Measurements from ENCODE around the gene ZSCAN31.
A peak's percentile ranks its signal among the peaks of the same experiment; 100 is the strongest.
"Not testable (repeated sequence)": the region's sequence is repeated elsewhere in the genome, so short reads cannot be mapped to it uniquely, and the experiment has no call there.

The ZSCAN31 gene

GRCh38 chr6:28335564-28336283, at the start of gene ZSCAN31:
Gene ZSCAN31 (minus strand): TSS chr6:28336148. CDS start chr6:28329683, 6,465 bp downstream.
- DNase-seq = peak; percentile 87

DNA sequence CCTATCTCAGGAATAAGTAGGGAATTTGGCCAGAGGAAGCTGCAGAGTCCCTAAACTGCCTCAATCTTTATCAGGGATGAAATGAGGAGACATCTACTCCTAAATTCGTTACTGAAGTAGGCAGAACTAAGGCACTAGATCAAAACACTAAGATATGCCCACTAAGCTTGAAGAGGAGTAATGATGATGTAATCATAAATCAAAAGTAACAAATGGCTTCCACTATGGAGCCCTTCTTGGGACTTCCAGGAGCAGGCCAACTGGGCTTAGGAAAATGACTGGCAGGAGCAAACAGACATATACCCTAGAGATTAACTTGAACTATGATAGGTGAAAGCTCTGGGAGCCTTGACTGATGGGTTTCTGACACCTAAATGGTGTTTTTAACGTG, 48.2 kb upstream of the ZSCAN31 start:
- DNase-seq = no peak

GRCh38 chr6:28383235-28384142, 47.5 kb upstream of the ZSCAN31 start:
- peak; percentile 57 for DNase-seq

- no peak for DNase-seq
These were observed 44.4 kb upstream of the ZSCAN31 start for GRCh38 chr6:28380381-28380780.

DNA sequence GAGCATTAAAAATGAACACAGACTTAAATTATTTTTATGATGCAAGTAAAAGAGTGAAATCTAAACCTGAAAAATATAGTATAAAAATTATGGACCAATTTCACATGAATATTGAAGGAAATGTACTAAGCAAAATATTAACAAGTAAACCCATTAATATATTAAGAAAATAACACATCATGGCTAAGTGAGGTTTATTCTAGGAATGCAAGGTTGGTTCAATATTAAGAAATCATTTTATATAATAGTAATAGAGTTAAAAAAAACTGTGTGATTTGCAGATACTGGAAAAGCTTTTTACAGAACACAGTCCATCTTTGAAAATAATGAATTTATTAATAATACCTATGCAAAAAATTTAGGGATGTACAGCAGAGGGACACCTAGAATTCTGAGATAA, 42.7 kb upstream of the ZSCAN31 start:
- DNase-seq = no peak

DNA sequence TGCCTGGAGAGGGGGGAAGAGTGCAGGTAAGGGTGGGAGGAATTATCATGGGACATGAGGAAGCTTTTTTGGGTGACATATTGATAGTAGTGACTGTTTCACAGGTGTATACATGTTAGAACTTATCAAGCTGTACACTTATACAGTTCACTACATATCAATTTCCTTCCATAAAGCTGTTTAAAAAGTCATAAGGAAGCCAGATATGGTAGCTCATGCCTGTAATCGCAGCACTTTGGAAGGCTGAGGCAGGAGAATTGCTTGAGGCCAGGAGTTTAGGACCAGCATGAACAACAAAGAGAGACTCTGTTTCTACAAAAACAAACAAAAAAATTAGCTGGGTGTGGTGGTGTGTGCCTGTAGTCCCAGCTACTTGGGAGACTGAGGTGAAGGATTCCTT, 41.9 kb upstream of the ZSCAN31 start:
- no peak for DNase-seq

DNA sequence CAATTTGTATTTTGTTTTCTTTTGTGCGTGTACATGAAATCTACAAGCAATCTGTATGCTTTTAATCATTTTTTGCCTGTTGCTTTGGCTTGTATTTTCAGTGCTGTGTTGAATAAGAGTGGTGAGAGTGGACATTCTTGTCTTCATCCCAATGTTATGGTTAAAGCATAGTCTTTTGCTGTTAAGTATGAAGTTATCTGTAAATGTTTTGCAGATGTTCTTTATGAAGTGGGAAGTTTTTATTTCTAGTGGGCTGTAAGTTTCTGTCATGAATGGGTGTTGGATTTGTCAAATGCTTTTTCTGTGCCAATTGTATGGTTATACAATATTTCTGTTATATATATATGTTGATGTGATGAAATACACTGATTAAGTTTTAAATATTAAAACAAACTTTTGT, 38.0 kb upstream of the ZSCAN31 start:
- DNase-seq = no peak

DNA sequence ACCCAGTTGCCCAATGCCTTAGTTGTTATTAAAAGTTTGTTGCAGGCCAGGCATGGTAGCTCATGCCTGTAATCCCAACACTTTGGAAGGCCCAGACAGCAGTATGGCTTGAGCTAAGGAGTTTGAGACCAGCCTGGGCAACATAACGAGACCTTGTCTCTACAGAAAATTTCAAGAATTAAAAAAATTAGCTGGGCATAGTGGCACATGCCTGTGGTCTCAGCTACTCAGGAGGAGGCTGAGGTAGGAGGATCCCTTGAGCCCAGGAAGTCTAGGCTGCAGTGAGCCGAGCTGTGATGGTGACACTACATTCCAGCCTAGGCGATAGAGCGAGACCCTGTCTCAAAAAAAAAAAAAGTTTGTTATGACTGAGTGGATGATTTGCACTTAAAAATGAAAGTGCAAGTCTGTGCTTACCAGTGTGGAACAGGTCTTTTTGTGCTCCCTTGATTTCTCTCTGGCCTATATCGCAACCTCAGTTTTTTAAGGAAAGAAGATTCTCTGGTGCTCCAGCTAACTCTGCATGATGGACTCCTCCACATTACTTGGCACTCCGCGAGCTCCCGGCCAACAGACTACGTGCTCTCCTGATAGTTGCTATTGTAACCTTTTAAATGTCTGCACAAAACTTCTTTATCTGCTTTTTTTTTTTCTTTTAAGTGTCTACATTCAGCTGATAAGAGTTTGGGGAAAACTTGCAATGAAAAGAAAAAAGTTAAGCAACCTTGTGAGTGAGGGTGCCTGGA, 35.9 kb upstream of the ZSCAN31 start:
- DNase-seq = no peak

DNA sequence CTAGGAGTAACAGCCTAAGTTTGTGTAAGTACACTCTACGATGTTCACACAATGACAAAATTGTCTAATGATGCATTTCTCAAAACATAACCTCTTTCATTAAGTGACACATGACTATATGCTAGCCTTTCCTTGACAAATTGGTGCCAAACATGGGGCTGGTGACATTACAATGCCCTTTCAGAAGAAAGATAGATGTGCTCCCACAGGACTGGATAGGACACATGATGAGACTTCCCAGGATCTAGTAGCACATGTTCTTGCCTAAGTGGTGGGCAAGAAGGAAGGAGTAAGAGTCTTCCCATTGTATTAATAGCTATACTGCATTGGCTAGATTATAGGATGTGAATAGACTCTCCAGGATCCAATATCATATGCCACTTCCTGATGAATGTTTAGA, 35.3 kb upstream of the ZSCAN31 start:
- DNase-seq = no peak

DNA sequence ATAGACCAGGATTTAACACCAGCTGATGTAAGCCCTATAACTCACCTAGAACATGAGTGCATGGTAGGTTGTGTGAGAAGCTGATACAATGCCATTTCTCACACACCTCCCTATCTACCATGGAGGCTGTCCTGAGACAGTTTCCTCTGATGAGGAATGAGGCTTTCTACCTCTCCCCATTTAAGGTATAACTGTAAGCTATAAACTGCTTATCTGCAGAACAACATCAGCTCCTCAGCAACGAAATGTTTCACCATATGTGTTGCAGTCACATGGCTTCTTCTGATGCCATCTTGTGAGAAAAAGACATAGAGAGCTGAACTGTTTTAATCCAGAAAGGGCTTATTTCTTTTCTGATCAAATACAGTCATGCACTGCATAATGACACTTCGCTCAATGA, 34.5 kb upstream of the ZSCAN31 start:
- DNase-seq = no peak

DNA sequence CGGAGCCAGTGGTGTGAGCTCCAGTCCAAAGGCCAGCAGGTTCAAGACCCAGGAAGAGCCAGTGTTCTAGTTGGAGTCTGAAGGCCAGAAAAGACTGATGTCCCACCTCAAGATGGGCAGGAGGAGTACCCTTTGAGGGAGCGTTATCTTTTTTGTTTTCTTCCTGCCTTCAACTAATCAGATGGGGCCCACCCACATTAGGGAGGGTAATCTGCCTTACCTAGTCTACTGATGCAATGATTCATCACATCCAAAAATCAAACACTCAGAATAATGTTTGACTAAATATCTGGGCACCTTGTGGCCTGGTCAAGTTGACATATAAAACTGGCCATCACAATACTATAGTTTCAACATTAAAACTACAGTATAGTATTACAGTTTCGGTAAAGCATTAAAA, 33.5 kb upstream of the ZSCAN31 start:
- DNase-seq = no peak

DNA sequence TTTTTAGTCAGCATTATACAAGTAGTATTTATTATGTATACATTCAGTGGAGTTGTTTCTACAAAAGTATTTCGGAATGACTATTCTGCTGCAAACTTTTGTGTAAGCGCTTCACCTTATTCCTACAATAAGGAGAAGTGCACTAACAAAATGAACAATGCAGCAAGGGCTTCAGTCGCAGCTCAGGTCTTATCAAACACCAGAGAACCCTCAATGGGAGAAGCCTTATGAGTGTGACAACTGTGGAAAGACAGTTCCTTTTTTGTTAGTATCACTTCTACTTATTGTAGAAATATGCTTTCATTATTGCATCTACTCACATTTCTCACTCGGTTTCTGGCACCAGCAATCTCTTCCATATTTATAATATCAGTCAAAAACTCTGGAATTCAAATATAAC, 32.6 kb upstream of the ZSCAN31 start:
- DNase-seq = no peak

DNA sequence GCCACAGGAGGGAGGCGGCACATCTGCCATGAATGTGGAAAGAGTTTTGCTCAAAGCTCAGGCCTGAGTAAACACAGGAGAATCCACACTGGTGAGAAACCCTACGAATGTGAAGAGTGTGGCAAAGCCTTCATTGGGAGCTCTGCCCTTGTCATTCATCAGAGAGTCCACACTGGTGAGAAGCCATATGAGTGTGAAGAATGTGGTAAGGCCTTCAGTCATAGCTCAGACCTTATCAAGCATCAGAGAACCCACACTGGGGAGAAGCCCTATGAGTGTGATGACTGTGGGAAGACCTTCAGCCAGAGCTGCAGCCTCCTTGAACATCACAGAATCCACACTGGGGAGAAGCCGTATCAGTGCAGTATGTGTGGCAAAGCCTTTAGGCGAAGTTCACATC, 29.6 kb upstream of the ZSCAN31 start:
- not testable (repeated sequence) for DNase-seq

GRCh38 chr6:28360961-28361360, 25.0 kb upstream of the ZSCAN31 start:
- DNase-seq = no peak

GRCh38 chr6:28359562-28359961, 23.6 kb upstream of the ZSCAN31 start:
- DNase-seq = not testable (repeated sequence)

- no peak for DNase-seq
These were observed 21.1 kb upstream of the ZSCAN31 start for GRCh38 chr6:28357036-28357435.

DNA sequence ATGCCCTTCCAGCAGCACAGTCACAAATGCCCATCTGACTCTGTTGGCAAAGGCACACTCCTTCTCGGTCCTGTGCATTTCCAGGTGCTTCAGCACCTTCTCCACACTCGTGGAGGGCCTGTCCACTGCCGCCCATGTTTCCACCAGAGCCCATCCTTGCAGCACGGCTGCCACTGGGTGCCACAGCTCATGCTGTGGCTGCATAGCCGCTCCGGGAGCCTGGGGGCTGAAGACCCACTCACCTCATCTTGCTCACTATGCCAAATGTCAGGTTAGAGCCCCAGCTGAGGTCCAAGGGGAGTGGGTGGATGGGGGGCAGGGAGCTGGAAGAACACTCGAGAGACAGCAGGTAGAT, 20.7 kb upstream of the ZSCAN31 start:
- DNase-seq = no peak

DNA sequence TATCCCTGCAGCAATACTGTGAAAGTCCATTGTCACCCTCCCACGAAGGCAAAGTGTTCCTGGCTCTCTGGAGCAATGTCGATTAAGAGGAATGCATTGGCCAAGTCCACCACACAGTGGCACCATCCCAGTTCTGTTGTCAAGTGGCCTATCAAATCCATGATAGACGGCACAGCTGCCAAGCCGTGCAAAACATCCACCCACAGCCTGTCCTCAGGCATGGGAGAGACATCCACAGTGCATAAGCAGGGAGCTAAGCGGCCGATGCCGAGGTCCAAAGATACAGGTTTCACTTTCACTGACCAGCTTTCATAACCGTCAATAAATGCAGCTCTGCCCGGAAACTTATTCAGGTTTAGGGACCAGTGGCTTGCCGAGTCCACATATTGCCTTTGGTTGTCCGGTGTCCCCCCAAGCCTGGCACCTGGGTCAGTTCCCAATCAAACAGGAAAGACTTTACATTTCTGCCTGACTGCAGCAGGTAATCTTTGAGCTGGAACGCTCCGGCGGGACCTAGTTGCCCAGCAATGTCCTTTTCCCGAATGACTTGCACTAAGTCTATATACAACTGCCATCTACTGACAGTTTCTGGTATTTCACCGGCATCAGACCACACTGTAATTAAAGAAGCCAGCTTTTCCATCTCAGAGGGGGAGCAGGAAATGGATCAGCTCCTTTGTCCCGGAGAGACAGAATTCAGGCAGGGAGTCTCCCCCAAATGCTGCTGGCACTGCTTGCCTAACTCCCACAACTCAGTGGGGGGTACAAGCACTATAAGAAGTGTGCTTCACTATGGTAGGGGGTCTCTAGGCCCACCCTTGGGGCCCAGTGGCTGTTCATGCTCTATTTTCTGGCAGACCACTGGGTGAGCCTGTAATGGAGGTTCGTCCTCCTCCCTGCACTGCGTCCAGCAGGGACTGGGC, 20.1 kb upstream of the ZSCAN31 start:
- peak; percentile 84 for DNase-seq

GRCh38 chr6:28354688-28355554, 19.0 kb upstream of the ZSCAN31 start:
- no peak for DNase-seq

DNA sequence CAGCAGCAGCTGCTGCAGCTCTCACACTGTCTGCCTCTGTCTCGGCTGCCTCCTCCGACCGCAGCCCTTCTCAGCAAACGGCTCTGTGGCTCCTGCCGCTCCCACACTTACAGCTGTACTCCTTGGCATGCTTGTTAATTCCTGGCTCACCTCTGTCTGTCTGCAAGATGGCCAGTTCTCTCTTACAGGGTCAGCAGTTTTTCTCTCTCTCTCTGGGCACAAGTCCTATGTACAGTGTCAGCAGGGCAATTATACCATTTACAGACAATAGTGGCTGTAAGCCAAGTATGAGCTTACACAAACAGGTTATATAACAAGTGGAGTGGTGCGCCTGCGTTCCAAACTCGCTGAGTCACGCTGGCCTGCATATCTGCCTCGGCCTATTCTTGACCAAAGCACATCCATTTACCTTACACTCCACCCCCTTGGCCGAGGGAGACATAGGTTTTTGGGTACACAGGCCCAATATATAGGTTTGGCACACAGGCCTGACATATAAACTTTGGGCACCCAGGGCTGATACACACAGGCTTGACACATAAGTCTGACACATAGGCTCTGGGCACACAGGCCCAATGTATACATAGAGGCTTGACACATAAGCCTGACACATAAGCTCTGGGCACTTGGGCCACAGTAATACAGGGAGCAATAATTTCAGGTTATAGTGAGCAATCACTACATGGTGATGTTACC, 18.2 kb upstream of the ZSCAN31 start:
- DNase-seq = no peak

- DNase-seq = no peak
These were observed 17.4 kb upstream of the ZSCAN31 start for GRCh38 chr6:28353356-28353755.
